T-helper 17 cell (primary cell): ENCODE measurements around the gene UBE2A. TPM values are rescaled to one million over a fixed set of nuclear protein-coding genes. Genes with fewer than 3 reads are reported as not detected.

Experiments
- ATAC-seq: fragments of 150-1000 bp; cut with Tn5 transposase; 2 replicates; pipeline ENCODE4 v1.10.0; 2021; ENCODE audit warnings: mild to moderate bottlenecking, moderate library complexity
- DNase-seq, 3 donors: peaks; one replicate each; pipeline versions ENCODE4 v3.0.0 to v3.0.0-alpha.2; 2020 to 2021
- H3K9me3 ChIP-seq: one replicate; pipeline ENCODE4 v1.7.0; 2013; ENCODE audit warnings: low read length, mild to moderate bottlenecking; ENCODE audit not compliant: control insufficient read depth, poor library complexity, severe bottlenecking
- H3K27ac Mint-ChIP-seq: one replicate; pipeline ENCODE4 v1.8.0; 2022; ENCODE audit warnings: mild to moderate bottlenecking, moderate library complexity, mixed read lengths
- H3K27me3 Mint-ChIP-seq: one replicate; pipeline ENCODE4 v1.8.0; 2022; ENCODE audit warnings: mixed read lengths
- H3K36me3 Mint-ChIP-seq: one replicate; pipeline ENCODE4 v1.8.0; 2022; ENCODE audit warnings: low read depth, mixed read lengths
- H3K4me1 Mint-ChIP-seq: one replicate; pipeline ENCODE4 v1.8.0; 2022; ENCODE audit warnings: mild to moderate bottlenecking, mixed read lengths
- H3K4me3 Mint-ChIP-seq: one replicate; pipeline ENCODE4 v1.8.0; 2022; ENCODE audit warnings: mild to moderate bottlenecking, moderate library complexity, mixed read lengths
- total RNA-seq, 4 donors: library from RNA in 2 of 4; stranded (reverse) in 2 of 4; gene quantifications; one replicate each; pipeline ENCODE4 v1.2.3 and lab custom pipeline; 2022 to 2026

The UBE2A gene
- total RNA-seq, 2 donors from 2014 or later: 75.3 to 87.2 TPM

DNA sequence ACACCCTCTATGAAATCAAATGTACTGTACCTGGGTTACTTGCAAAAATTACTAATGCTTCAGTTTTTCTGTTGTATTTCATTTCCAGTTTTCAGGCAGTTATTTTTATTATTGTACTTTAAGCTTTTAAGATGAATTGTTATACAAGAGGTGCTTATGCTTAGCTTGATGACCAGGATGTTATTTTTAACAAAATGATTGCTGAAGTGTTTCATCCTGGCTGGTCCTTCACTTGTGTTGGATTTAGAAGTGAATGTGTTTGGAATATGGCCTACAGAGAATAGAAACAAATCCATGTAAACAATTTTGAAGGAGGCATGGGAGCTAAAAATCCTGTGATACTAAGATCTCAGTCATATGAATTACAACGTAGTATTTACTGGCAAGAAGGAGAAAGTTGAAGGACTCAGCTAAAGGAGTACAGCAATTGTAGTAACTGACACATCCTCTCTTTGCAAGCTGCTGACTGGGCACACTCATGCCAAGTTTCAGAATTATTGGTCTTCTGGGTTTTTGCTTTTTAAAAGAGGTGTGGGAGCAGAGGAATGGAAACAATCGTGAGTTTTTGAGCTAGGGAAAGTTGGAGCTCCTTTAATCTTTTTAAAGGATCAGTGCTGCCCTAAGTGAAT is 9.2 kb downstream of the UBE2A start:
- no peaks in the 10 kb centered on the region for H3K27me3 Mint-ChIP-seq
- H3K4me3 Mint-ChIP-seq: no peak overlapping the region
- DNase-seq (no peak), ATAC-seq (no peak)
- peak overlapping the region; percentile 27 for H3K27ac Mint-ChIP-seq
- no peaks in the 10 kb centered on the region for H3K9me3 ChIP-seq
- no peaks in the 10 kb centered on the region for H3K36me3 Mint-ChIP-seq
- H3K4me1 Mint-ChIP-seq: no peaks in the 10 kb centered on the region

- no peaks in the 10 kb centered on the region for H3K27me3 Mint-ChIP-seq
- ATAC-seq (no peak), DNase-seq (no peak)
- H3K9me3 ChIP-seq: no peaks in the 10 kb centered on the region
- H3K4me1 Mint-ChIP-seq: no peaks in the 10 kb centered on the region
- no peaks in the 10 kb centered on the region for H3K36me3 Mint-ChIP-seq
- no peak overlapping the region for H3K4me3 Mint-ChIP-seq
- no peak overlapping the region for H3K27ac Mint-ChIP-seq
Measured at GRCh38 chrX:119589810-119590209, 15.4 kb downstream of the UBE2A start.

DNA sequence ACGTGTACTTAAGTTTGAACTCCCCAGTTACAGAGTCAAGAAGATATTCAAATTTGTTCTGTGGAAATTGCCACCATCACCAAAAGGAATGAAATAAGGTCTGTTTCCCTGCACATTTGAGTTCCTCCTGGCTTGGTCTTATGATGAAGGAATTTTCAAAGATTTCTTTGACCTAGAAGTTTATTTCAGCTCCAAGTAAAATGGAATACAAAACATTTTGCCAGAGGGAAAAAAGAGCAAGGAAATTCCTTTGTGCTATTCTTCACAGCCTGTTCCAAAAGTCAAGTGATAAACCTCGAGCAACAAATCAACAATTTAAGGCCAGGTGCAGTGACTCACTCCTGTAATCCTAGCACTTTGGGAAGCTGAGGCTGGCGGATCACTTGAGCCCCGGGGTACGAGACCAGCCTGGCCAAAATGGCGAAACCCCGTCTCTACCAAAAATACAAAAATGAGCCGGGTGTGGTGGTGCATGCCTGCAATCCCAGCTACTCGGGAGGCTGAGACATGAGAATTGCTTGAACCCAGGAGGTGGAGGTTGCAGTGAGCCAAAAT is 28.4 kb downstream of the UBE2A start:
- peaks cover 17% of the 10 kb centered on the region for H3K4me1 Mint-ChIP-seq
- H3K9me3 ChIP-seq: no peaks in the 10 kb centered on the region
- H3K27me3 Mint-ChIP-seq: no peaks in the 10 kb centered on the region
- no peaks in the 10 kb centered on the region for H3K36me3 Mint-ChIP-seq
- DNase-seq: no peak
- H3K27ac Mint-ChIP-seq: no peak overlapping the region
- H3K4me3 Mint-ChIP-seq: no peak overlapping the region
- no peak for ATAC-seq

- Mint-ChIP-seq H3K36me3 (no peaks in the 10 kb centered on the region), H3K27ac (peak overlapping the region; percentile 91), H3K27me3 (no peaks in the 10 kb centered on the region), H3K4me3 (peak overlapping the region; percentile 93), H3K4me1 (peaks cover 13% of the 10 kb centered on the region)
- no peaks in the 10 kb centered on the region for H3K9me3 ChIP-seq
- no peak for ATAC-seq
- DNase-seq: no peak
Measured at GRCh38 chrX:119604766-119605463, 30.6 kb downstream of the UBE2A start.

DNA sequence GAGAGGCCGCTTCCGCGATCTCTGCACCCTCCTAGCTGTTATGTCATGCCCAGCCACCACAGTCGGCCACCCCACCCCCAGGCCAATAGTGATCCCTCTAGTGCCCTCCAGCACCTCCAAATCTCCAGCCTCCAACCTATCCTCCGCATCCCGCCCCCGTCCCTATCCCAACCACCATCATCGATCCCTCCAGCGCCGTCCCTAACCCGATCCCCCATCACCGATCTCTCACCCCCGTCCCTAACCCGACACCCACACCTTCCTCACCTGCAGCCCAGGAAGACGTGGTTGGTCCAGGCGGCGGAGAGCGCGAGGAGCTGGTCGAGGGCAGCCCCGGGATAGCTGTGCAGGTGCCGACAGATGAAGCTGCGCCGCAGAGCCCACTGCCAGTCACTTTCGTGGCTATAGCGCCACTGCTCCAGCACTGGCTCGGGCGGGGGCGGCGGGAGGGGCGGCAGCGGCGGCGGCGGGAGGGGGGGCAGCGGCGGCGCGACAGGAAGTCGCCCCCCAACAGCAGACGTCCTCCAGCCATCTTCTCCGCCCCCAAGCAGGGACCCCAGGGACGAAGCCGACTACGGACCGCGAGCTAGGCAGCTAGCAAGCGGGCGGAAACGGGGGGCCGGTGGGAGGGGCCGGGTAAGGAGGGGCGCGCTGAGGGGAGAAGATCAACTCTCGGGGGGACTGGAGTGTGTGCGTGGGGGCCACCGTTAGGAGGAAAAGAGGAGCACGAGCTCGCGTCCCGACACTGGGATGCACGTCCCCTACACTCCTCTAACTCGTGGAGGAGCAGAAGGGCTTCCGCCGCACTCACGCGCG is 31.3 kb downstream of the UBE2A start:
- Mint-ChIP-seq H3K4me3 (peak overlapping the region; percentile 93), H3K27me3 (no peaks in the 10 kb centered on the region), H3K36me3 (no peaks in the 10 kb centered on the region), H3K4me1 (peaks cover 16% of the 10 kb centered on the region), H3K27ac (peak overlapping the region; percentile 91)
- no peaks in the 10 kb centered on the region for H3K9me3 ChIP-seq
- DNase-seq (peak; percentile 25 to 39 (median 39)), ATAC-seq (peak; percentile 65)

DNA sequence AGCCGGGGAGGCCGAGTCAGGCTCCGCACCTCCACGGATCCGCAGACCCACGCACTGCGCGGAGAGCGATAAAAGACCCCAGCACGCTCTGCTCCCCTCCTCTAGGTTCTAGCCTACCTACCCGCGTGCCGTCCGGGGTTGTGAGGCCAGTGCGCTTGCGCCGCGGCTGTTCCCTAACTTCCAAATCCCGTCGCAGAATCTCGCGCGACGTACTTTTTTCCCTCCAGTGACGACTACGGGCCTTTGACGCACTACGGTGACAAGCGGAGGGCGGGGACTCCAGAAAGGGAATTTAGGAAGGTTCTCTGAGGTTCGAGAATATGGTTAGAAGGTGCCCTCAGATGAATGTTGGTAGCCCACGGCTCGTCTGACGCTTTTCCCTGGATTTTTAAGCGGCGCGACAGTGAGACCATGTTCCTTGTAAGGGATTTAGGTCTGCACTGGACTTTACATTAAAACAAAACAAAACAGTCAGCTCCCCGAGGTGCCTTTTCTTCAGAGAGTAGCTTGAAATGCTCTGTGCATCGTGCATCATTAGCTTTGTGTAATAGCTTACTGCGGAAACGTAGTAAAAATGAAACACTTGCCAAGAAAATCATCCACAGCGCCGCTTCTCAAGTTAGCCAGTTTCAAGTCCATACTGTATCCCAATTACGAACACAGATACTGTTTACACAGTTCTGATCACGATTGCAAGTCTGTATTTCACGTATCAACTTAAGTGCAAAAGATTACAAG is 32.1 kb downstream of the UBE2A start, which contains the start of gene NKRF:
TSS of gene NKRF (minus strand) at position 145 of the 738 bp plus-strand sequence.
- Mint-ChIP-seq H3K27ac (peak within 1 kb of the TSS; percentile 91), H3K4me3 (peak within 1 kb of the TSS; percentile 93), H3K27me3 (no peaks in the 10 kb centered on the region), H3K36me3 (no peaks in the 10 kb centered on the region), H3K4me1 (peaks cover 16% of the 10 kb centered on the region)
- DNase-seq: peak; percentile 77 to 84 (median 81)
- no peaks in the 10 kb centered on the region for H3K9me3 ChIP-seq
- peak; percentile 85 for ATAC-seq

DNA sequence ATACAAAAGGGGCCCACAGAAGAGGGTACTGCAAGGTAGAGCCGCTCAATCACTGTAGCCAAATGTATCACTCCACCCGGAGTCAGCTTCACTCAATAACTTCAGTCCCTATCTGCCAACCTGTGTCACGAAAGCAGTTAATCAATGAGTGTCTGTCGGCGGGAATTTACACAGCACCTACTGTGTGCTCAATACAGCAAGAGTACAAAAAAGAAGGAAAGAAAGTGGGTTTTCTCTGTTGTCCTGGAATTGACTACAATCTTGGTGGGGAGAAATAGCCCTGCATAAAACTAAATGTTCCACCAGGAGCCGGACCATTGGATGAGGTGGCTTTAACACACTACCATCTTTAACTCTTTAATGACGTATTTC is 32.6 kb downstream of the UBE2A start:
- peaks cover 16% of the 10 kb centered on the region for H3K4me1 Mint-ChIP-seq
- ATAC-seq (no peak), DNase-seq (no peak)
- H3K36me3 Mint-ChIP-seq: no peaks in the 10 kb centered on the region
- H3K9me3 ChIP-seq: no peaks in the 10 kb centered on the region
- no peaks in the 10 kb centered on the region for H3K27me3 Mint-ChIP-seq
- peak overlapping the region; percentile 91 for H3K27ac Mint-ChIP-seq
- H3K4me3 Mint-ChIP-seq: peak overlapping the region; percentile 93

DNA sequence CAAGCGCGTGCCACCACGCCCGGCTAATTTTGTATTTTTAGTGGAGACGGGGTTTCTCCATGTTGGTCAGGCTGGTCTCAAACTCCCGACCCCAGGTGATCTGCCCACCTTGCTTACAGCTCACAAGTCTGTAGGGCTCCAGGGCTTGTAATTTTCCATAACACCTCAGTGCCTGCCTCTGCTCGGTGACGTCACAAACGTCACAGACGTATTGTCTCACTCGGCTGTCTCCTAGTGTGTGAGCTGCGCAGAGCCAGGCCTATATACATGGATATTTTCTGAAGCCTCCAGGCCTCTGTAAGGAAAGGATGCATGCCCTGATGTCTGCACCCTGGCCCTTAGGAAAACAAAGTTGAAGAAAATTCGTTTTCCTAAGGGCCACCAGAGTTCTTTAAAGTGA is 40.4 kb downstream of the UBE2A start:
- DNase-seq (no peak), ATAC-seq (no peak)
- Mint-ChIP-seq H3K27me3 (no peaks in the 10 kb centered on the region), H3K4me1 (peaks cover 10% of the 10 kb centered on the region), H3K36me3 (peaks cover 3% of the 10 kb centered on the region), H3K4me3 (no peak overlapping the region), H3K27ac (peak overlapping the region; percentile 21)
- no peaks in the 10 kb centered on the region for H3K9me3 ChIP-seq

GRCh38 chrX:119617517-119618164 is 43.3 kb downstream of the UBE2A start:
- Mint-ChIP-seq H3K27ac (no peak overlapping the region), H3K36me3 (peaks cover 3% of the 10 kb centered on the region), H3K4me1 (peaks cover 5% of the 10 kb centered on the region), H3K27me3 (no peaks in the 10 kb centered on the region), H3K4me3 (no peak overlapping the region)
- no peaks in the 10 kb centered on the region for H3K9me3 ChIP-seq
- DNase-seq: no peak
- ATAC-seq: peak; percentile 32

DNA sequence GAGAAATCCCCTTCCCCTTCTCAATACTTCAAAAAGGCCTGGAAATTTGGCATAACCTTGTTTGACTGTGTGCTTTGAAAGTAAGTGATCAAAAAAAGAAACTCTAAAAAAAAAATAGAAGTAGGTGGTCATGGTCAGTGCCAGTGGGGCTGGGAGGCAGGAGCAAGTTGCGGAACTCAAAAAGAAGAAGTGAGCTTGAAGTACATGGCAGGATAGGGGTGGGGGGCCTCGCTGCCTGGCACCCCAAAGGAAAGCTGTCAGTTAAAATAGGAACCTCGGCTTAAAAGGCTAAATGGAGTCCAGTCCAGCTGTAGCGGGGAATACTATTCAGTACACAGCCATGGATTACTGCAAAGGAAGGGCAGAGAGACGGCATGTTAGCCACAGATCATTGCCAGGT is 44.1 kb downstream of the UBE2A start:
- ATAC-seq (peak; percentile 38), DNase-seq (no peak)
- Mint-ChIP-seq H3K27ac (no peak overlapping the region), H3K4me1 (peaks cover 5% of the 10 kb centered on the region), H3K27me3 (no peaks in the 10 kb centered on the region), H3K36me3 (peaks cover 3% of the 10 kb centered on the region), H3K4me3 (no peak overlapping the region)
- H3K9me3 ChIP-seq: no peaks in the 10 kb centered on the region

DNA sequence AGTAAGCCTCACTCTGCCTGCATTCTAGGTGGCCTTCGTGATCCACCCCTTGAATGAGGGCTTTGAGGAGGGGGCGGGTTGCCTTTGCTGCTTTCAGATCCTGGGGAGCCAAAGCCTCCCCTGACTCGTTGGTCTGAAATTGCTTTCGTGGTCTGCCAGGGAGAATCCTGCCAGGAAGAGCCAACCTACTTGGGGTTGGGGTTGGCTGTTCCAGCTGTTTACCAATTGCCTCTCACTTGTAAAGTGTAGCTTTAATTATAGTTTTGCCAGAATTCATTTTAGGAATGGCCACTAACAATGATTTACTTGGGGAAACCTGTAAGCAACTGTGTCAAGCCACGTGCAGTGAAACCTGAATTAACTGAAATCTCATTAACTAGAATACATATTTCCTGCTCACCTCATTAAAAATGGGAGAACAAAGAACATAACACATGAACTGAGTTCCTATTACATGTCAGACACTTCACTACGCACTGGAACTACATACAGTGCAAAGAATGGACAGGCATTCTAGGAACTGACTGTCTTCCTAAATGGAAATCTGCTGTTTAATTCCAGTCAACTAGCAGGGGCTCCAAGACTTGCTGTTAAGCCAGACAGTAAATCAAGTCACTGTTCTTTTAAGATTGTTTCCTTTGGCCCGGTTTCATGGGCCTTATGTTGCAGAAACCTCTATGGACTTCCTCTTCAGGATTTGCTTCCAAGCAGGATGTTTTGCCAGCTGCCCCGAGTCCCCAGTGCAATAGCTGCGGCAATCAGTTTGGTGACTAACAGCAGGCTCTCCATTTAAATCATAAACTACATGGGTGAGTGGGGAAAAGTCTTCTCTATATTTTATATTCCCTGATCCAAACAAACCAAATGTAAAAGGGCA is 48.2 kb downstream of the UBE2A start:
- DNase-seq (no peak), ATAC-seq (no peak)
- Mint-ChIP-seq H3K27me3 (no peaks in the 10 kb centered on the region), H3K4me1 (peaks cover 3% of the 10 kb centered on the region), H3K36me3 (no peaks in the 10 kb centered on the region), H3K4me3 (no peak overlapping the region), H3K27ac (peak overlapping the region; percentile 11)
- H3K9me3 ChIP-seq: no peaks in the 10 kb centered on the region

- Mint-ChIP-seq H3K27me3 (no peaks in the 10 kb centered on the region), H3K36me3 (peaks cover 3% of the 10 kb centered on the region), H3K27ac (no peak overlapping the region)
Measured at GRCh38 chrX:119624417-119624816, 50.1 kb downstream of the UBE2A start.

More at GRCh38 chrX:119624417-119624816, 50.1 kb downstream of the UBE2A start:
- DNase-seq: no peak
- ATAC-seq: no peak
- Mint-ChIP-seq H3K4me3 (no peak overlapping the region), H3K4me1 (peaks cover 4% of the 10 kb centered on the region)
- no peaks in the 10 kb centered on the region for H3K9me3 ChIP-seq
